Body of pancreas (tissue), 4 donors: ENCODE results near the gene CDC42SE2. TPM values are rescaled to one million over a fixed set of nuclear protein-coding genes. Genes with fewer than 3 reads are reported as not detected.
"Not testable (repeated sequence)": the region's sequence is repeated elsewhere in the genome, so short reads cannot be mapped to it uniquely, and the experiment has no call there.

ENCODE experiments used
- ATAC-seq: fragments of 150-250 bp; one replicate; pipeline ENCODE4 v1.9.1; 2016
- DNase-seq, 4 donors: peaks; one replicate each; pipeline ENCODE4 v3.0.0-alpha.2; 2019
- H3K27ac ChIP-seq, 4 donors: fragments of 200-600 bp; sonication (generic); 1 replicate in 3 of 4; 2 replicates in 1 of 4; pipeline versions ENCODE4 v1.5.1 to v1.6.1; 2016 to 2019; ENCODE audit warnings: mild to moderate bottlenecking in 1 of 4, mixed read lengths in 1 of 4, moderate library complexity in 1 of 4
- H3K27me3 ChIP-seq, 2 donors: fragments of 200-600 bp; sonication (generic); one replicate each; pipeline ENCODE4 v1.6.0; 2016; ENCODE audit warnings: mild to moderate bottlenecking in 1 of 2
- H3K36me3 ChIP-seq, 2 donors: fragments of 200-600 bp; sonication (generic); replicated peaks in 1 of 2; 2 replicates each; pipeline ENCODE4 v1.5.1; 2016; ENCODE audit warnings: low read depth in 2 of 2; ENCODE audit not compliant: insufficient read depth in 1 of 2
- H3K4me1 ChIP-seq: fragments of 200-600 bp; sonication (generic); one replicate; pipeline ENCODE4 v1.6.0; 2016
- H3K4me3 ChIP-seq, 2 donors: fragments of 200-600 bp; sonication (generic); 1 replicate in 1 of 2; 2 replicates in 1 of 2; pipeline ENCODE4 v1.5.1; 2016 to 2019
- H3K9me3 ChIP-seq, 3 donors: fragments of 200-600 bp; sonication (generic); 1 replicate in 2 of 3; 2 replicates in 1 of 3; pipeline ENCODE4 v1.5.1; 2016
- CTCF ChIP-seq, 7 experiments: fragments of 450-650 bp in 4 of 7; fragments of 200-600 bp in 3 of 7; sonication (generic) in 3 of 7; IDR thresholded peaks; one replicate each; pipeline ENCODE4 v1.5.1; 2016 to 2019; ENCODE audit warnings: antibody characterized with exemption in 7 of 7
- POLR2A ChIP-seq, 3 donors: fragments of 450-650 bp; IDR thresholded peaks; one replicate each; pipeline ENCODE4 v1.6.1; 2016; ENCODE audit warnings: antibody characterized with exemption in 3 of 3, mild to moderate bottlenecking in 2 of 3
- WGBS, 2 donors: methylation state at CpG; one replicate each; pipeline ENCODE4 v1.1.5; 2017; 5-methylcytosine and 5-hydroxymethylcytosine counted together
- intact Hi-C: fragments of 100-400 bp; cut with DNase I; formaldehyde crosslinking; loops from one replicate; pipeline ENCODE4 v1.15.1; 2023
- total RNA-seq, 2 donors: library from RNA; depleted of rRNA; stranded (reverse); fragments of >200 nt; gene quantifications; one replicate each; pipeline ENCODE4 v1.1.0, GENCODE V29; 2016

Gene CDC42SE2
- total RNA-seq, 2 donors from 2014 or later = 23.4 to 33.5 TPM

GRCh38 chr5:131396630-131397273 is 132.9 kb downstream of the CDC42SE2 start:
- TF ChIP-seq CTCF (IDR thresholded peaks at IDR 0.05) (no peak), POLR2A (IDR thresholded peaks at IDR 0.05) (no peak)
- Histone ChIP-seq H3K27me3 (no peaks in the 10 kb centered on the region), H3K36me3 (peaks cover 0 to 1% of the 10 kb centered on the region in 2 donors), H3K27ac (peak overlapping the region in 1 of 4 donors; percentile 10), H3K4me1 (peaks cover 31% of the 10 kb centered on the region), H3K4me3 (no peak overlapping the region), H3K9me3 (no peaks in the 10 kb centered on the region)
- intact Hi-C loops = no loop called here
- 86 to 96% methylated on average over 5 of the region's 5 CpGs for WGBS, 2 donors
- ATAC-seq (no peak), DNase-seq (no peak)

- ATAC-seq, H3K36me3 ChIP-seq, H3K27me3 ChIP-seq, H3K27ac ChIP-seq, DNase-seq, H3K4me3 ChIP-seq, H3K9me3 ChIP-seq, intact Hi-C loops: not testable (repeated sequence)
- peaks cover 12% of the 10 kb centered on the region for H3K4me1 ChIP-seq
- 95 to 98% methylated on average over 6 of the region's 6 CpGs for WGBS, 2 donors
These were observed 135.2 kb downstream of the CDC42SE2 start for GRCh38 chr5:131399007-131399406.

- ATAC-seq (no peak), DNase-seq (no peak)
- no peak for TF ChIP-seq POLR2A (IDR thresholded peaks at IDR 0.05)
- no peak for TF ChIP-seq CTCF (IDR thresholded peaks at IDR 0.05)
- no peaks in the 10 kb centered on the region for H3K9me3 ChIP-seq
- 91 to 97% methylated on average over 3 of the region's 3 CpGs for WGBS, 2 donors
- no peaks in the 10 kb centered on the region for H3K4me1 ChIP-seq
- no peak overlapping the region for H3K4me3 ChIP-seq
- no peaks in the 10 kb centered on the region for H3K36me3 ChIP-seq
- H3K27ac ChIP-seq = no peak overlapping the region
- intact Hi-C loops = loop anchor here (10.0 kb wide), 1 partner anchor 236 kb away; the partner anchor contains the start of gene HINT1
- H3K27me3 ChIP-seq = no peaks in the 10 kb centered on the region
These were observed 136.7 kb downstream of the CDC42SE2 start for GRCh38 chr5:131400585-131400984.

GRCh38 chr5:131405674-131406073 is 141.8 kb downstream of the CDC42SE2 start:
- Histone ChIP-seq H3K4me3 (no peak overlapping the region), H3K9me3 (no peaks in the 10 kb centered on the region), H3K36me3 (no peaks in the 10 kb centered on the region), H3K4me1 (no peaks in the 10 kb centered on the region), H3K27ac (no peak overlapping the region), H3K27me3 (no peaks in the 10 kb centered on the region)
- 85 to 87% methylated on average over 2 of the region's 2 CpGs for WGBS, 2 donors
- no peak for DNase-seq
- ATAC-seq = no peak
- intact Hi-C loops = loop anchor here (10.0 kb wide), 1 partner anchor 241 kb away; the partner anchor contains the start of gene HINT1
- no peak for TF ChIP-seq CTCF (IDR thresholded peaks at IDR 0.05)
- TF ChIP-seq POLR2A (IDR thresholded peaks at IDR 0.05) = no peak

GRCh38 chr5:131406076-131406475 is 142.2 kb downstream of the CDC42SE2 start:
- H3K27ac ChIP-seq = no peak overlapping the region
- TF ChIP-seq CTCF (IDR thresholded peaks at IDR 0.05) = no peak
- no peak for TF ChIP-seq POLR2A (IDR thresholded peaks at IDR 0.05)
- ATAC-seq (no peak), DNase-seq (no peak)
- H3K4me3 ChIP-seq = no peak overlapping the region
- intact Hi-C loops = loop anchor here (10.0 kb wide), 1 partner anchor 241 kb away; the partner anchor contains the start of gene HINT1
- WGBS, 2 donors = 83 to 87% methylated on average over 2 of the region's 2 CpGs
- H3K27me3 ChIP-seq = no peaks in the 10 kb centered on the region
- H3K4me1 ChIP-seq = no peaks in the 10 kb centered on the region
- H3K36me3 ChIP-seq = no peaks in the 10 kb centered on the region
- no peaks in the 10 kb centered on the region for H3K9me3 ChIP-seq
